Measurements from ENCODE around the gene FILIP1L. TPM values are rescaled to one million over a fixed set of nuclear protein-coding genes. Genes with fewer than 3 reads are reported as not detected.

FILIP1L gene
- total RNA-seq, 1 experiment from 2014 or later: 0.07 TPM

DNA sequence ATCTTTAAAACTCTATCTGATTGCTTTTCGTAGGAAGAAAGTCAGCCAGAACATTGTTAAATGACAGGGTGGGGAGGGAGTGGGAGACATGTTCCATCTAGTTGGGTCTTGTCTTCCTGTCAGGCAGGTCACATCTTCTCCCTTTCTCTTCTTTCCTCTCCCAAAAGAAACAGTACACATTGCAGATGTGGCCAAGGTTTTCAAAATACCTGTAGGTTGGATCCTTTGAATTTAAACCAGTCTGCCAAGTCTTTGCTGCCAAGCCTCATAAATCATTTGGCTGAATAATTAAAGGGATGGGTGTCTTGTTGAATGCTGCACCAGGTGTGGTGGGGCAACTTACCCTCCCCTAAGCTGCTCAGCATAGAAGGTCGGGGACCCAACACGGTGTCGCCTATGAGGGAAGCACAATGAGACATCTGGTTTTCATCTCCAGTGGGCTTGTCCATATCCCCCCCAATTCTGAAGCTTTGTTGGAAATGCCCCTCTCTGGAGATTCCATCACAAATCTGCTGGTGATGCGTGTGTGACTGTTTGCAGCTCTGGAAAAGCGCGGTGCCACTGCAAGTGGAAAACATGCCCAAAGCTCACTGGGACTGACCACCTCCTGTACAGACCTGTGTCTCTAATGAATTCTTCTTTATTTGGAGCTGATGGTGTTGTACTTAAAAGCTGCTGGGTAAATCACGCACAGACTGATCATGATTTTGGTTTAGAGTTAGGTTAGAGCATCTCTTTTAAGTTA, 112.6 kb downstream of the FILIP1L start:
- no peak overlapping the region for H3K18ac ChIP-seq (ENCODE audit: insufficient read length, low read depth, low read length)
- no peak overlapping the region for H4K91ac ChIP-seq (ENCODE audit: insufficient read length, low read depth, low read length)
- no peak overlapping the region for H2BK120ac ChIP-seq (ENCODE audit: low read depth, low read length, poor library complexity, severe bottlenecking)
- H3K9ac ChIP-seq (ENCODE audit: extremely low read depth, insufficient read length, low read length): no peak overlapping the region
- H3K23ac ChIP-seq (ENCODE audit: insufficient read length, low read depth, low read length): no peak overlapping the region
- no CpG with 5 or more reads among the region's 8 CpGs for WGBS (ENCODE audit: extremely low coverage, insufficient read length, low lambda C conversion rate)
- H3K14ac ChIP-seq (ENCODE audit: insufficient read depth, low read length): no peak overlapping the region; the same call in 1 of the 2 replicates
- no peaks in the 10 kb centered on the region for H3K79me1 ChIP-seq (ENCODE audit: insufficient read depth, low read depth, low read length, poor library complexity, severe bottlenecking)
- H3T11ph ChIP-seq (ENCODE audit: low read length): no peak overlapping the region
- DNase-seq: no peak
- no peaks in the 10 kb centered on the region for H3K9me3 ChIP-seq (ENCODE audit: control insufficient read depth, low read depth, low read length)
- no peak overlapping the region for H2BK5ac ChIP-seq (ENCODE audit: insufficient read length, low read length)
- H4K5ac ChIP-seq (ENCODE audit: insufficient read length, low read depth, low read length): no peak overlapping the region
- no peaks in the 10 kb centered on the region for H4K20me1 ChIP-seq (ENCODE audit: control insufficient read depth, insufficient read depth, insufficient read length)
- H3K56ac ChIP-seq (ENCODE audit: insufficient read length, low read depth, low read length): no peak overlapping the region
- H3K27ac Mint-ChIP-seq: 0 out of 7 replicates have a peak overlapping the region, but pooled peaks of 1 of the 3 experiments have one; percentile 29
- no peak overlapping the region for H2BK15ac ChIP-seq (ENCODE audit: low read depth, low read length)
- H3K4ac ChIP-seq (ENCODE audit: low read depth, low read length): no peak overlapping the region
- no peak for TF ChIP-seq CTCF (conservative IDR thresholded peaks at IDR 0.05)
- H2BK12ac ChIP-seq (ENCODE audit: insufficient read length, low read depth, low read length): no peak overlapping the region
- H3K27me3 ChIP-seq (ENCODE audit: insufficient read depth, low read length): no peaks in the 10 kb centered on the region
- H3K4me1 ChIP-seq (ENCODE audit: insufficient read depth, low read length): peaks cover 4% of the 10 kb centered on the region
- no peak overlapping the region for H2AFZ ChIP-seq (ENCODE audit: low read length)
- H3K4me3 Mint-ChIP-seq: no peak overlapping the region
- H3K9me3 Mint-ChIP-seq: no peaks in the 10 kb centered on the region
- H3K23me2 ChIP-seq (ENCODE audit: insufficient read length, low read depth, low read length, poor library complexity, severe bottlenecking): no peaks in the 10 kb centered on the region
- peak overlapping the region; percentile 6 for H2BK20ac ChIP-seq (ENCODE audit: low read depth, low read length, poor library complexity, severe bottlenecking)
- H3K4me2 ChIP-seq (ENCODE audit: insufficient read depth, insufficient read length, low read length): no peak overlapping the region
- H3K27me3 Mint-ChIP-seq (ENCODE audit: low read depth): no peaks in the 10 kb centered on the region
- H3K36me3 Mint-ChIP-seq (ENCODE audit: insufficient read depth in 1 of 3, low read depth in 3 of 3): no peaks in the 10 kb centered on the region
- no peak overlapping the region for H2AK5ac ChIP-seq (ENCODE audit: insufficient read length, low read length)
- no peaks in the 10 kb centered on the region for H3K79me2 ChIP-seq (ENCODE audit: insufficient read depth, low read length)
- no peak overlapping the region for H3K27ac ChIP-seq (ENCODE audit: insufficient read length, low read depth, low read length)
- H3K4me1 Mint-ChIP-seq: peaks cover 13 to 28% of the 10 kb centered on the region in 2 experiments
- H4K8ac ChIP-seq (replicated peaks; ENCODE audit: insufficient read length, low read depth, low read length): no peak overlapping the region
